Measurements from ENCODE around the gene FHAD1.

FHAD1 gene

GRCh38 chr1:15444468-15445389 lies 197.7 kb downstream of the FHAD1 start:
- DNase-seq = peak in 1 of 2 experiments; percentile 26

- no peak for DNase-seq
Measured at GRCh38 chr1:15445390-15446122, 198.5 kb downstream of the FHAD1 start.

GRCh38 chr1:15446212-15446611 lies 199.2 kb downstream of the FHAD1 start:
- DNase-seq = no peak
